Stimulated activated CD8-positive, alpha-beta memory T cell treated with anti-CD3 and anti-CD28 coated beads, Interleukin-15, amount 100 ng/mL, for 1 hour (primary cell): ENCODE data around the gene GDPD3.
"Not testable (repeated sequence)": the region's sequence is repeated elsewhere in the genome, so short reads cannot be mapped to it uniquely, and the experiment has no call there.

Experiments used
- DNase-seq: peaks from one replicate; pipeline ENCODE4 v3.0.0-alpha.2; 2020; ENCODE audit warnings: low read depth

The GDPD3 gene

DNA sequence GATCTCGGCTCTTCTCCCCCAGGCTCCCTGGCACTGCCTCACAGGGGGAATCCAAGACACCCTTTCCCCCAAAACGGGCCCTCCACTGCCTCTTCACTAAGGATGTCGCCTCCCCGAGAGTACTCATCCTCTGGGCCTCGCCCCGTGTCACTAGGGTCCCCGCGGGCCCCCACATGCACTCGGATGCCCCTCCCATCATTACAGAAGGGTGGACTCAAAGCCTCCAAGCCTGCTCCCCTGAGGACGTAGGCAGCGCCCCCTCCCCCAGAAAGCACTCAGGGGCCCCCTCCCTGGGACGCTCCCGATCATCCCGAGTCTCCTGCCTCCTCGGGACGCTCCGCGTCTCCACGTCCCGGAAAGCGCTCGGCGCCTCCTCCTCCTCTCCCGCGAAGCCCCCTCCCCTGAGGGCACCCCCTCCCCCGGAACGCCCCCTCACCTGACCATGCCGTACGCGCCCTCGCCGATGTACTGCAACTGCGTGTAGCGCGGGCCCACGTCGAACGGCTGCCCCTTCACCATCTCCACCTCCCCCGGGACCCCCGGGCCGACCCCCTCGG is 9.3 kb upstream of the GDPD3 start:
- no peak for DNase-seq

- DNase-seq = no peak
Observed at GRCh38 chr16:30121741-30122571, 8.6 kb upstream of the GDPD3 start.

DNA sequence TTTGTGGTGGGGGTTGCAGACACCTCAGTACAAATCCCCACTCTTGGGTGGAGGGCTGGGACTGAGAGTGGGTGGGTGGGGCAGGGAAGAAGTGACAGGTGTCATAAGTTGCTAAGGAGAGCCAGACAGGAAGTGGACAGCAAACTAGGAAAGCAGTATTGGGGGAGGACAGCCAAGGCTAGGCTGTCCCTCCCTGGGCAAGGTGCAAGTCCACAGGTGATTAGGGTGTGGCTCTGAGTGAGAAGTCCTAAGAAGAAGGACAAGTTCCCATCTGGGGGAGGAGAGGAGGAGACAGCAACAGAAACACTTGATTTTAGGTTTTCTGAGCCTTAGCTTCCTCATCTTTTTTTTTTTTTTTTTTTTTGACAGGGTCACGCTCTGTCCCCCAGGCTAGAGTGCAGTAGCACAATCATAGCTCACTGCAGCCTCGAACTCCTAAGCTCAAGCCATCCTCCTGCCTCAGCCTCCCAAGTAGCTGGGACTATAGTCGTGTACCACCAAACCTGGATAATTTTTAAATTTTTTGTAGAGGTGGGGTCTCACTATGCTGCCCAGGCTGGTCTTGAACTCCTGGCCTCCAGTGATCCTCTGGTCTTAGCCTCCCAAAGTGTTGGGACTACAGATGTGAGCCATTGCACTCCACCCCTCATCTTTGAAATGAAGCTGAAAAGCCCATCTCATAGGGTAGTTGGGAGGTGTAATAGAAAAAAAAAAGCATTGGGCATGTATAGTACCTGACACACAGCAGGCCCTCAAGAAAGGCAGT is 7.2 kb upstream of the GDPD3 start:
- no peak for DNase-seq

DNA sequence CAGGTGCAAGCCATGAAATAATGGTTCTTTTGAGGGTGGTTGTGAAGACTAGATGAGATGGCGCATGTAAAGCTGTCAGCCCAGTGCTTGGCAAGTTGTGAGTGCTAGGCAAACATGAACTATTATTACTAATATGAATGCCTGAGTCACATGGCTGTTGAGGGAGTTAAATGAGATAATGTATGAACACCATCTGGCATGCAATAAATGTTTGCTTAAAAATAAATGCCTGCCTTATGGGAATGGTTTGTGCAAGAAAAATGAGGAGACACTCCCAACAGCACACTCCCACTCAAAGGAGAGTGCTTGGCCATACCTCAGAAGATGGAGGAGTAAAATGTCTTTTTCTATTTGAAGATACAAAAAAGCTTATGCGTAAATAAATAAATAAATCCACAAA is 6.1 kb upstream of the GDPD3 start:
- DNase-seq = no peak

- DNase-seq = no peak
Observed at GRCh38 chr16:30117768-30118167, 4.4 kb upstream of the GDPD3 start.

DNA sequence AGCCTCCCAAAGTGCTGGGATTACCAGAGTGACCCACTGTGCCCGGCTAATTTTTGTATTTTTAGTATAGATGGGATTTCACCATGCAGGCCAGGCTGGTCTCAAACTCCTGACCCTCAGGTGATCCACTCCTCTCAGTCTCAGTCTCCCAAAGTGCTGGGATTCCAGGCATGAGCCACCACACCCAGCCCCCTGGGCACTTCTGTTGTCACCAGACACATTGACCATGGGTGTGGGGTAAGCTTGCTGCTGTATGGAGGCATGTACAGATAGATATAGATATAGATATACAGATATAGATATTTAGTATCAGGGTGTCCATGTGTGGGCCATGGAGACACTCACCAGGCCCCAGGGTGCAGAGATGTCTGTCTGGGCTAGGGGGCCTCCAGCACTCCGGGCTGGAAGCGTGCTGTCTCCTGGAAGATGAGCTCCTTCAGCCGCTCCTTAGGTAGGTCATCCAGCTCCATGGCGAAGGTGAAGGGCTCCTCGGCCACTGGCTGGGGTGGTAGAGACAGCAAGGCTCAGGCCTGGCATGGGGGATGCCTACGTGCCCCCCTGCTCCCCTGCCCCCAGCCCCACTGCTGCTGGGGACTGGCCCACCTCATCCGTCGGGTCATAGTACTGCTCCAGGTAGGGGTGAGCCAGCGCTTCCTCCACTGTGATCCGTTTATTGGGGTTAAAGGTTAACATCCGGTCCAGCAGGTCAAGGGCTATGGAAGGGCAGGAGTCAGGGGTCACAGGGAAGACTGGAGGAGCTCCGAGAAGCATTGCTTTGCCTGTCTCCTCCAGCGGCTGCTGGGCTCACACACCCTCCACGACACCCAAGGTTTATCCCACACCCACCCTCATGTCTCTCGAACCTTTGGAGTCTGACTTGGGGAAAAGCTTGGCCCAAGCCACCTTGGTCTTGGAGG is 3.2 kb upstream of the GDPD3 start:
- no peak for DNase-seq

DNA sequence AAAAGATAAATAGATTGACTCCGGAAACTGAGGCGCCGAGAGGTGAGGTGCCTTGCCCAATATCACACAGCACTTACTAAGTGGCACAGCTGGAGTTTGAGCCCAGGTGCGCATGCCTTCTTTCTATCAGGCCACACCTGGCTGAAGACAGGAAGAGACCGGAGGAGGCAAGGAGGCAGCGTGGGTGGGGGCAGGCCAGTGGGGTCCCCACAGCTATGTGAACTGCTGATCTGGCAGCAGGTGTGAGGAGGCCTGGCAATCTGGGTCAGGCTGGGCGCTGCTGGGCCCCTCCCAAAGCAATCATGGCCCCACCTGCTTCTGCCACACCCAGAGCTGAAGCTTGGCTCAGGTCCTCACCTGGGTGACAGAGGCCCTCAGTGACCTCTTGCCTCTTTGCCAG is 1.9 kb upstream of the GDPD3 start:
- no peak for DNase-seq

GRCh38 chr16:30114833-30115232 is 1.5 kb upstream of the GDPD3 start:
- not testable (repeated sequence) for DNase-seq

DNA sequence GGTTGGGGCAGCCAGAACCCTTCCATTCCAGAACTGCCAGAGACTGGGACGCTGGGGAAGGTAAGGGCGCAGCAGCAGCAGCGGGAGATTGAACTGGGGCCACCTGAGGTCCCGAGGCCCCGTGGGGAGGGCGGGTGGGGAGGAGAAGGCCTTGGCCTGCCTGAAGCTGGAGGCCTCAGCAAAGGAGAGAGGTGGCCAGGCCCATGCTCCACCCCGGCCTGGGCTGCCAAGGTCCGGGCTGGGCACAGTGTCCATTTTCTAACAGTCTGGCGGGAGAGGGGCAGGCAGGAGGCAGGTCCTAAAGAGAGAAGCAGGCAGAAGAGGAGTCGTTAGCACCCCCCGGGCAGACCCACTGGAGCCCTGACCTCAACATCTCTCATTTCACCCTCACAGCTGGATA is 1.1 kb upstream of the GDPD3 start:
- no peak for DNase-seq

DNA sequence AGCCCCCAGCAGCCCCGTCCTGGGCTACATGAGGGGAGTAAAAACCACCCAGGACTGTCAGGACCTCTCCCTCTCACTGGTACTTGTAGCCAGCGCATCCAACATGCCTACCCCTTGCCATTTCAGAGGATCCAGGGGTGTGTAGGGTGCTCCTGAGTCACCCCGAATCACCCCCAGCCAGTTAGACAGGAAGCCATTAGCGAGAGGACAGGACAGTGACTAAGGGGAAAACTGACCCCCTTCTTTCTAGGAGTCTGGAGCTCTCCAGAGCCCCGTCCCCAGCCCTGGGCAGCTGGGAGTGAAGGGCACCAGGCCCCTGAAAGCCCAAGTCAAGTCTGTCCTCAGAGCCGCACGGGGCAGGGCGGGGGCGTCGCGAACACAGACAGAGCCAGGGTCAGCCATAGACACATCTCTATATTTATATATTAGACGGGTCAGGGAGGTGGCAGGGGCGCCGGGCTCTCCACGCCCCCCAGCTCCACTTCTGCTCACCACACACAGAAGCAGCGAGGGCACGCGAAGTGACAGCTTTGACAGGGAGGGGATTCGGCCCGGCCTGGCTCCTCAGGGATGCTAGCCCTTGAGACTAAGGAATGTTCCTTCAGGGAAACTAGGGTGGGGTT is 485 bp upstream of the GDPD3 start:
- no peak for DNase-seq

DNA sequence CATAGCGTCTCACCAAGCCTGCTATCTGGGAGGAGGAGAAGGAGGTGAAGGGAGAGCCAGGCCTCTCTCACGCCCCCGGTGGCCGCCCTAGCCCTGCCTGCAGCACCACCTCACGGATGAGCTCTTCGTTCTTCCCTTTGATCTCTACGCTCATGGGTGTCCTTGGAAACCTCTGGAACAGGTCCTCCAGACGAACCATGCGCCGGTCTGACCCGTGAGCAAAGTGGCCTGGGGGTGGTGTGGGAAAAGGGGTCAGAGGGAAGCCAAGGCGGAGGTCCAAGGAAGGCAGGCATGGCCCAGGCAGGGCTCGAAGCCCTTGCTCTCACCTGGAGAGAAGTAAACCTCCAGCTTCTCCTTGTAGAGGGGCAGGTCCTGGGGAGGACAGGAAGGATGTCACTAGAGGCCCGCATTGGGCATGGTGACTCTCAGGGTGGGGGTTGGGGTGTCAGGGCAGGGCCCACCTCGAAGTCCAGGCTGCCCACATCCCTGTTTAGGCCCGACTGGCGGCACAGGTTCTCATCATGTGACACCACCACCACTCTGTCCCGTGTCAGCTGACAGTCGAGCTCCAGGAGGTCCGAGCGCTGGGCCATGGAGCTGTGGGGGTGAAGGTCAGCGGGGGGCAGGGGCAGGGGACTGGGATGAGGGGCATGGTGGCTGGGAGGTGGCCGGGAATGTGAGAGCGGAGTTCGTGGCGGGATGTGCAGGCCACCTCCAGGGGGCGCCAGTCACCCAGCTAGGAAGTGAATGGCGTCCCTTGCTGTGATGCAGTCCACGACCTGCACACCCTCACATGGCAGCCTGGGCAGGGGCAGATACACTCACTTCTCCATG is 923 bp downstream of the GDPD3 start:
- DNase-seq = no peak

- no peak for DNase-seq
Observed at GRCh38 chr16:30110661-30111060, 2.7 kb downstream of the GDPD3 start.

- DNase-seq = no peak
Observed at GRCh38 chr16:30108059-30108850, 5.1 kb downstream of the GDPD3 start.

- no peak for DNase-seq
Observed at GRCh38 chr16:30104492-30104891, 8.8 kb downstream of the GDPD3 start.

GRCh38 chr16:30104090-30104489 is 9.2 kb downstream of the GDPD3 start:
- no peak for DNase-seq

- no peak for DNase-seq
Observed at GRCh38 chr16:30096862-30097563, 16.3 kb downstream of the GDPD3 start.

GRCh38 chr16:30096105-30096861 is 17.1 kb downstream of the GDPD3 start, which contains the start of gene YPEL3:
YPEL3 (minus strand) TSS chr16:30096213; CDS start chr16:30095482, 731 bp downstream.
- DNase-seq = peak; percentile 69
